NCI-H2081 (cell line): ENCODE results near the gene ESR1.

Source experiments
- DNase-seq, 2 experiments: peaks; one replicate each; lab custom pipeline; 2025; lab: John Stamatoyannopoulos, UW

ESR1 gene

GRCh38 chr6:151807513-151808370, at the start of gene ESR1:
Gene ESR1 (plus strand): TSS chr6:151807682. CDS start chr6:151807913, 231 bp downstream.
- DNase-seq, result peak; percentile 8 to 18

GRCh38 chr6:151760486-151760885, 47.0 kb upstream of the ESR1 start:
- DNase-seq, result no peak

- no peak for DNase-seq
These were observed 45.6 kb upstream of the ESR1 start for GRCh38 chr6:151761851-151762250.

- DNase-seq, result no peak
These were observed 44.7 kb upstream of the ESR1 start for GRCh38 chr6:151762817-151763216.

- DNase-seq, result no peak
These were observed 44.2 kb upstream of the ESR1 start for GRCh38 chr6:151763303-151763702.

GRCh38 chr6:151763938-151764680, 43.4 kb upstream of the ESR1 start:
- DNase-seq, result no peak

GRCh38 chr6:151765444-151765886, 42.0 kb upstream of the ESR1 start:
- DNase-seq, result peak in 1 of 2 experiments; percentile 53

GRCh38 chr6:151772446-151772845, 35.0 kb upstream of the ESR1 start:
- no peak for DNase-seq

- DNase-seq, result no peak
These were observed 34.1 kb upstream of the ESR1 start for GRCh38 chr6:151773382-151773781.

- DNase-seq, result no peak
These were observed 24.9 kb upstream of the ESR1 start for GRCh38 chr6:151782560-151782959.

GRCh38 chr6:151783692-151784091, 23.8 kb upstream of the ESR1 start:
- DNase-seq, result no peak

GRCh38 chr6:151784441-151785214, 22.9 kb upstream of the ESR1 start:
- no peak for DNase-seq

- DNase-seq, result no peak
These were observed 10.5 kb upstream of the ESR1 start for GRCh38 chr6:151796842-151797530.

GRCh38 chr6:151803743-151804142, 3.7 kb upstream of the ESR1 start:
- DNase-seq, result no peak

- no peak for DNase-seq
These were observed 2.7 kb upstream of the ESR1 start for GRCh38 chr6:151804585-151805285.

- DNase-seq, result no peak
These were observed 2.1 kb upstream of the ESR1 start for GRCh38 chr6:151805286-151805840.

GRCh38 chr6:151806757-151807512, 547 bp upstream of the ESR1 start:
- no peak for DNase-seq

- peak in 1 of 2 experiments; percentile 18 for DNase-seq
These were observed 1.1 kb downstream of the ESR1 start for GRCh38 chr6:151808371-151809241.

GRCh38 chr6:151811081-151811480, 3.6 kb downstream of the ESR1 start:
- DNase-seq, result no peak
